ENCODE measurements around the gene SLC26A1. TPM values are rescaled to one million over a fixed set of nuclear protein-coding genes. Genes with fewer than 3 reads are reported as not detected.

Gene SLC26A1
- total and polyA plus RNA-seq, 3 donors from 2014 or later: 0.51 to 2.0 (median 0.99) TPM

DNA sequence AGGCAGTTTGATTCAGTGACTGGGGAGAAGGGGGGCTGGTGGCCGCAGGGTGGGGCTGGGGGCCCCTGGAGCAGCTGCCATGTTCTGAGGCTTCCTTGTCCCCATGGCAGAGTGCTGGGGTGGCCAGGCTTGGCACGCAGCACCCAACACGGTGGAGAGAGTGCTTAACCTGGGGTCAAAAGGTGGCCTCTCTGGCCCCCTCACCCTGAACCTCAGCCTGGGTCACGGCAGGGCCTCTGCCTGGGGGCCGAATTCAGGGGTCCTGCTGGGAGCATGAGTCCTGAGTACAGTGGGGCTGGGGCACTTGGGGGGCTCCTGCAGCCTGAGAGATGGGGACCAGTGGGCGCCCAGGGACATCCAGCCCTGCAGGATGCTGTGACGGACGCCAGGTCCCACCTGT, 38.1 kb upstream of the SLC26A1 start:
- Histone ChIP-seq H3K27me3 (no peaks in the 10 kb centered on the region), H3K4me3 (no peak overlapping the region), H3K36me3 (ENCODE audit: low read depth, missing control alignments) (no peaks in the 10 kb centered on the region), H3K27ac (no peak overlapping the region), H3K9me3 (no peaks in the 10 kb centered on the region), H3K4me1 (peaks cover 13% of the 10 kb centered on the region)
- intact Hi-C loops (cut with DNase I; ENCODE audit: low total_unique reads): no loop called here
- TF ChIP-seq POLR2A (IDR thresholded peaks at IDR 0.05): no peak
- TF ChIP-seq, protein P1, sequence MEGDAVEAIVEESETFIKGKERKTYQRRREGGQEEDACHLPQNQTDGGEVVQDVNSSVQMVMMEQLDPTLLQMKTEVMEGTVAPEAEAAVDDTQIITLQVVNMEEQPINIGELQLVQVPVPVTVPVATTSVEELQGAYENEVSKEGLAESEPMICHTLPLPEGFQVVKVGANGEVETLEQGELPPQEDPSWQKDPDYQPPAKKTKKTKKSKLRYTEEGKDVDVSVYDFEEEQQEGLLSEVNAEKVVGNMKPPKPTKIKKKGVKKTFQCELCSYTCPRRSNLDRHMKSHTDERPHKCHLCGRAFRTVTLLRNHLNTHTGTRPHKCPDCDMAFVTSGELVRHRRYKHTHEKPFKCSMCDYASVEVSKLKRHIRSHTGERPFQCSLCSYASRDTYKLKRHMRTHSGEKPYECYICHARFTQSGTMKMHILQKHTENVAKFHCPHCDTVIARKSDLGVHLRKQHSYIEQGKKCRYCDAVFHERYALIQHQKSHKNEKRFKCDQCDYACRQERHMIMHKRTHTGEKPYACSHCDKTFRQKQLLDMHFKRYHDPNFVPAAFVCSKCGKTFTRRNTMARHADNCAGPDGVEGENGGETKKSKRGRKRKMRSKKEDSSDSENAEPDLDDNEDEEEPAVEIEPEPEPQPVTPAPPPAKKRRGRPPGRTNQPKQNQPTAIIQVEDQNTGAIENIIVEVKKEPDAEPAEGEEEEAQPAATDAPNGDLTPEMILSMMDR (IDR thresholded peaks at IDR 0.05): no peak
- 91% methylated on average over 6 of the region's 8 CpGs; no CpG with 5 or more reads in 1 of the 2 donors for WGBS, 2 donors
- DNase-seq: no peak

DNA sequence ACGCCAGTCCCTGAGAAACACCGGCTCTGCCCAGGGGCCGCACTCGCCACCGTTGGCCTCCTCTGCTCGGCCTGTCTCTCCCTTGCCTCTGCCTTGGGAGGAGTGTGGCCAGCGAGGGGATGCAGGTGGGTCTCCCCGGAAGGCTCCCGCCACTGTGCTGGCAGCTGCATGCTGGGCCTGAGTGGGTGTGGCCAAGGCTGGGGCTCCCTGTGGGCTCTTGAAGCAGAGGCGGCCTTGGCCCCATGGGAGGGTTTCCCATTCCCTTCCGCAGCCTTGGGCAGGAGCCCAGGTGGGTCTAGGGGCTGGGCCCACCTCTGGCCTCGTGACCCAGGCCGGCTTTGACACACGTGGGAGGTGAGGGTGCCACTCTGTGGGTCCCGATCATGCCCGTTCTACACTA, 37.4 kb upstream of the SLC26A1 start:
- Histone ChIP-seq H3K4me1 (peaks cover 13% of the 10 kb centered on the region), H3K4me3 (no peak overlapping the region), H3K9me3 (no peaks in the 10 kb centered on the region), H3K36me3 (ENCODE audit: low read depth, missing control alignments) (no peaks in the 10 kb centered on the region), H3K27me3 (no peaks in the 10 kb centered on the region), H3K27ac (no peak overlapping the region)
- WGBS, 2 donors: 58 to 77% methylated on average over 11 to 16 of the region's 16 CpGs
- intact Hi-C loops (cut with DNase I; ENCODE audit: low total_unique reads): no loop called here
- no peak for DNase-seq
- no peak for TF ChIP-seq POLR2A (IDR thresholded peaks at IDR 0.05)
- TF ChIP-seq, protein P1 (IDR thresholded peaks at IDR 0.05): no peak

DNA sequence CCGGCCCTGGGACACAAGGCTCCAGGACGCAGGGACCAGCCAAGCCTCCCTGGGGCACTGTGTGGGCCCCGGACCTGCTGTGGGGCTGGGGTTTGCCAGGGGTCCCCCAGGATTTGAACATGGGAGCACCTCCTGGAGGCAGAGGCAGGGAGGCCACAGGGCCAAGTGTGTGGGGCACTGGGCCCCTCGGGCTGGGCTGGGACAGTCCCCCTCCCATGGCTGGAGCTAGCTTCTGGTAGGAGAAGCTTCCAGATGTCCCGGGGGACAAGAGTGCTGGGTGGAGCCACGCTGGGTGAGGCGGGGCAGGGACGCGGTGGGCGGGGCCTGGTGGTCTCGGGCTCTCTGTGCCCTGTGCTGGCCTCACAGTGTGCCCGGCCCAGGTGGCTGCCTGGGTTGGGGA, 36.8 kb upstream of the SLC26A1 start:
- no peaks in the 10 kb centered on the region for H3K27me3 ChIP-seq
- TF ChIP-seq, protein P1 (IDR thresholded peaks at IDR 0.05): no peak
- no peak for TF ChIP-seq POLR2A (IDR thresholded peaks at IDR 0.05)
- no peak overlapping the region for H3K27ac ChIP-seq
- no peak for DNase-seq
- no peaks in the 10 kb centered on the region for H3K9me3 ChIP-seq
- no peaks in the 10 kb centered on the region for H3K36me3 ChIP-seq (ENCODE audit: low read depth, missing control alignments)
- no peak overlapping the region for H3K4me3 ChIP-seq
- intact Hi-C loops (cut with DNase I; ENCODE audit: low total_unique reads): no loop called here
- WGBS, 2 donors: 68 to 83% methylated on average over 3 to 12 of the region's 12 CpGs
- H3K4me1 ChIP-seq: peaks cover 10% of the 10 kb centered on the region

DNA sequence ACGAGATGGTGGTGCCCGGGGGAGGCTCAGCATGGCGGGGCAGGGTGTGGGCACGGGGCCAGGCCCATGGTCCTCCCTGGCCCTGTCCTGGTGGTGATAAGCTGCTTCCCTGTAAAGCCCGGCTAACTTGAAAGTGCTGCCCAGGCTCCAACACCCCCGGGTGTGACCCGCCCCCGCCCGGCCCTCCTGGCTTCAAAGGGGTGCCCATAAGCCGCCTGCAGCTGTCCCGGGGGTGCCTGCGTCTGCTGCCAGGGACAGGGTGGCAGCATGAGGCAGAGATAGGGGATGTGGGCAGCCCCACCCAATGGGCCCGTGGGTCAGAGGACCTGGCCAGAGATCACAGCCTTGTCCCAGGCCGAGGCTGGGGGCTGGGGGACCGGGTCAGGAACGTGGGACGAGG, 36.3 kb upstream of the SLC26A1 start:
- no peaks in the 10 kb centered on the region for H3K36me3 ChIP-seq (ENCODE audit: low read depth, missing control alignments)
- WGBS, 2 donors: 53 to 64% methylated on average over 6 to 17 of the region's 17 CpGs
- peaks cover 5% of the 10 kb centered on the region for H3K4me1 ChIP-seq
- H3K9me3 ChIP-seq: no peaks in the 10 kb centered on the region
- intact Hi-C loops (cut with DNase I; ENCODE audit: low total_unique reads): no loop called here
- H3K27ac ChIP-seq: no peak overlapping the region
- DNase-seq: no peak
- TF ChIP-seq POLR2A (IDR thresholded peaks at IDR 0.05): no peak
- TF ChIP-seq, protein P1 (IDR thresholded peaks at IDR 0.05): no peak
- no peaks in the 10 kb centered on the region for H3K27me3 ChIP-seq
- H3K4me3 ChIP-seq: no peak overlapping the region

DNA sequence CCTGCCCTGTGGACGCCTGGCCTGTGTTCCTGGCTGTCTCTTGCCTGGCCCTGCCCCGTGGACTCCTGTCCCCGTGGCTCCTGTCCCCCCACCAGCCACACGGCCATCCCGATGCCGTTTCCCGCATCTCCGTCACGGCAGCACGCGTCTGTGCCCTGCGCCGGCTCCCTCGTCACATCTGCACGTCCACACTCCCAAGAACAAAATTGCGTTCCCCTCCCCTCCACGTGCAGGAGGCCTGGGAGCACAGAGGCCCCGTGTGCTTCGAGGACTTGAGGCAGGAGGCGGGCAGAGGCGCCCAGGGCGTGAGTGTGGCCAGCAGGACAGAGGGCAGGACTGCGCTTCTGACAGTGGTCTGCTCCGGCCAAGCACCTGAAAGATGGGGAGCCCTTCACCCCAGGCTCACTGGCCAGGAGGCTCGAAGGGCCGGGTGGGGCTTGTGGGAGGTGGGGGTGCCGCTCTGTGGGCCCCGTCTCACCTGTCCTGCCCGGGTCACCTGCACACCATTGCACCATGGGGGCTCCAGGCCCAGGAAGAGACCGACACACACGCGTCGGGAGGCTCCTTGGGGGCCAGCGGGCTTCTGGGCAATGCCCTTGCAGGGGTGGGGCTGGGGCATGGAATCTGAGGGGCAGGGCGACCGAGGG, 35.5 kb upstream of the SLC26A1 start:
- no peak for DNase-seq
- Histone ChIP-seq H3K36me3 (ENCODE audit: low read depth, missing control alignments) (no peaks in the 10 kb centered on the region), H3K4me1 (no peaks in the 10 kb centered on the region), H3K27ac (no peak overlapping the region), H3K4me3 (no peak overlapping the region), H3K9me3 (no peaks in the 10 kb centered on the region), H3K27me3 (no peaks in the 10 kb centered on the region)
- no peak for TF ChIP-seq POLR2A (IDR thresholded peaks at IDR 0.05)
- TF ChIP-seq, protein P1 (IDR thresholded peaks at IDR 0.05): no peak
- 82 to 89% methylated on average over 22 to 34 of the region's 36 CpGs for WGBS, 2 donors
- intact Hi-C loops (cut with DNase I; ENCODE audit: low total_unique reads): no loop called here
